OCI-LY7 (cell line): ENCODE measurements around the gene DAZAP1. TPM values are rescaled to one million over a fixed set of nuclear protein-coding genes. Genes with fewer than 3 reads are reported as not detected.

ENCODE experiments used
- BruUV-seq: library from RNA; stranded (reverse); fragments of 400-500 nt; replicated peaks from 2 replicates; lab custom pipeline; 2021; lab: Mats Ljungman, UMichigan
- CTCF ChIA-PET: fragments of 300-600 bp; sonication (Branson Sonifier 250); formaldehyde crosslinking; loops from one replicate; lab custom pipeline; 2022; ENCODE audit warnings: antibody characterized with exemption; ENCODE audit not compliant: unreplicated experiment; lab: Charles Lee
- POLR2A ChIA-PET: fragments of 300-600 bp; sonication (Branson Sonifier 250); formaldehyde crosslinking; loops from one replicate; lab custom pipeline; 2022; ENCODE audit warnings: antibody characterized with exemption; lab: Charles Lee
- DNase-seq: peaks from one replicate; pipeline ENCODE4 v3.0.0-alpha.2; 2015; ENCODE audit warnings: low spot score
- H2AFZ ChIP-seq: fragments of 200-600 bp; sonication (generic), shearing (Covaris generic); 2 replicates; pipeline ENCODE4 v1.6.1; 2014; ENCODE audit warnings: mild to moderate bottlenecking, antibody characterized with exemption, low read length, moderate library complexity
- H3K27ac ChIP-seq: fragments of 200-600 bp; sonication (generic); 2 replicates; pipeline ENCODE4 v1.5.1; 2014; ENCODE audit warnings: mixed run types, low read depth, mild to moderate bottlenecking, moderate library complexity, low read length, inconsistent platforms; ENCODE audit not compliant: poor library complexity, severe bottlenecking
- H3K36me3 ChIP-seq: fragments of 200-600 bp; sonication (generic); 2 replicates; pipeline ENCODE4 v1.6.1; 2014; ENCODE audit warnings: mild to moderate bottlenecking, antibody characterized with exemption, low read length, moderate library complexity, mixed read lengths; ENCODE audit not compliant: insufficient read depth
- H3K4me1 ChIP-seq: fragments of 200-600 bp; sonication (generic); 2 replicates; pipeline ENCODE4 v1.5.1; 2014; ENCODE audit warnings: mild to moderate bottlenecking, low read length; ENCODE audit not compliant: insufficient read depth, poor library complexity, severe bottlenecking
- H3K4me2 ChIP-seq: fragments of 200-600 bp; sonication (generic); 2 replicates; pipeline ENCODE4 v1.6.1; 2014; ENCODE audit warnings: mild to moderate bottlenecking, low read length
- H3K4me3 ChIP-seq: fragments of 200-600 bp; sonication (generic); 2 replicates; pipeline ENCODE4 v1.5.1; 2014; ENCODE audit warnings: mild to moderate bottlenecking, low read depth, low read length; ENCODE audit not compliant: poor library complexity, severe bottlenecking
- H3K79me2 ChIP-seq: fragments of 200-600 bp; sonication (generic); 2 replicates; pipeline ENCODE4 v1.6.1; 2016; ENCODE audit warnings: low read depth, mild to moderate bottlenecking, low read length, moderate library complexity, mixed read lengths; ENCODE audit not compliant: insufficient read depth
- H3K9me2 ChIP-seq: fragments of 200-600 bp; sonication (generic); 2 replicates; pipeline ENCODE4 v1.6.1; 2016; ENCODE audit warnings: mild to moderate bottlenecking, low read length, mixed read lengths; ENCODE audit not compliant: insufficient read depth
- H3K9me3 ChIP-seq: fragments of 200-600 bp; sonication (generic); 2 replicates; pipeline ENCODE4 v1.6.1; 2014; ENCODE audit warnings: mild to moderate bottlenecking, mixed run types, low read length, mixed read lengths
- H4K20me1 ChIP-seq: fragments of 200-600 bp; sonication (generic); 2 replicates; pipeline ENCODE4 v1.6.1; 2014; ENCODE audit warnings: mild to moderate bottlenecking, antibody characterized with exemption, low read length, moderate library complexity, mixed read lengths; ENCODE audit not compliant: insufficient read depth
- CTCF ChIP-seq: fragments of 200-600 bp; sonication (generic); conservative IDR thresholded peaks from 2 replicates; pipeline ENCODE4 v1.5.1; 2014; ENCODE audit warnings: mild to moderate bottlenecking, antibody characterized with exemption, low read length, moderate library complexity, mixed read lengths
- EZH2phosphoT487 ChIP-seq: fragments of 200-600 bp; sonication (generic); IDR thresholded peaks from 2 replicates; pipeline ENCODE4 v1.6.1; 2018; ENCODE audit warnings: low read depth, borderline replicate concordance, mild to moderate bottlenecking, mixed run types, antibody characterized with exemption, low read length, moderate library complexity, mixed read lengths
- intact Hi-C: fragments of 100-400 bp; cut with micrococcal nuclease; formaldehyde crosslinking; loops from one replicate; pipeline ENCODE4 v1.10.0; 2022; ENCODE audit not compliant: unreplicated experiment
- total RNA-seq, 2 experiments: library from RNA; depleted of rRNA in 1 of 2; stranded (reverse); fragments of >200 nt in 1 of 2; shearing (Covaris generic) in 1 of 2; gene quantifications; 2 replicates each; pipeline ENCODE4 v1.2.3, GENCODE V29; 2014 to 2022

The DAZAP1 gene
- total RNA-seq, 2 experiments from 2014 or later, result 170 to 373 TPM

- no peaks in the 10 kb centered on the region for H3K79me2 ChIP-seq
- H3K4me1 ChIP-seq, result peaks cover 6% of the 10 kb centered on the region
- ChIA-PET POLR2A (no interaction called here), CTCF (no interaction called here)
- H3K4me2 ChIP-seq, result no peak overlapping the region
- no peaks in the 10 kb centered on the region for H3K36me3 ChIP-seq
- no peaks in the 10 kb centered on the region for H3K9me3 ChIP-seq
- TF ChIP-seq EZH2phosphoT487 (no peak), CTCF (no peak)
- intact Hi-C loops, result no loop called here
- H3K4me3 ChIP-seq, result no peak overlapping the region
- no peaks in the 10 kb centered on the region for H4K20me1 ChIP-seq
- no peak for DNase-seq
- H3K9me2 ChIP-seq, result no peaks in the 10 kb centered on the region
- no TSS peak for BruUV-seq
- H2AFZ ChIP-seq, result no peak overlapping the region
- H3K27ac ChIP-seq, result no peak overlapping the region
Measured at GRCh38 chr19:1483979-1484428, 76.6 kb downstream of the DAZAP1 start.

Other genes starting within 250 kb of the DAZAP1 start
- 17.6 and 26.6 TPM in 2 replicates for gene SBNO2, start 233.3 kb upstream of the DAZAP1 start, total RNA-seq (2014; rRNA removed; shearing (Covaris generic))
- gene SBNO2, start 233.3 kb upstream of the DAZAP1 start, total RNA-seq (2022), result 43.3 and 48.8 TPM in 2 replicates
- gene STK11, start 201.8 kb upstream of the DAZAP1 start, total RNA-seq (2014; rRNA removed; shearing (Covaris generic)), result 68.7 and 78.4 TPM in 2 replicates
- gene STK11, start 201.8 kb upstream of the DAZAP1 start, total RNA-seq (2022), result 76.5 and 82.2 TPM in 2 replicates
- 0.09 and 0.33 TPM in 2 replicates for gene CBARP, start 169.6 kb upstream of the DAZAP1 start, total RNA-seq (2014; rRNA removed; shearing (Covaris generic))
- gene CBARP, start 169.6 kb upstream of the DAZAP1 start, total RNA-seq (2022), result 0.13 and 0.18 TPM in 2 replicates
- 51.8 and 82.1 TPM in 2 replicates for gene ATP5F1D, start 165.8 kb upstream of the DAZAP1 start, total RNA-seq (2014; rRNA removed; shearing (Covaris generic))
- 207 and 266 TPM in 2 replicates for gene ATP5F1D, start 165.8 kb upstream of the DAZAP1 start, total RNA-seq (2022)
- 11.7 and 20.3 TPM in 2 replicates for gene MIDN, start 159.0 kb upstream of the DAZAP1 start, total RNA-seq (2014; rRNA removed; shearing (Covaris generic))
- gene MIDN, start 159.0 kb upstream of the DAZAP1 start, total RNA-seq (2022), result 70.9 and 75.8 TPM in 2 replicates
- 278 and 287 TPM in 2 replicates for gene CIRBP, start 138.3 kb upstream of the DAZAP1 start, total RNA-seq (2014; rRNA removed; shearing (Covaris generic))
- gene CIRBP, start 138.3 kb upstream of the DAZAP1 start, total RNA-seq (2022), result 309 and 321 TPM in 2 replicates
- 52.6 and 53.2 TPM in 2 replicates for gene FAM174C, start 132.1 kb upstream of the DAZAP1 start, total RNA-seq (2014; rRNA removed; shearing (Covaris generic))
- 79.8 and 81.5 TPM in 2 replicates for gene FAM174C, start 132.1 kb upstream of the DAZAP1 start, total RNA-seq (2022)
- gene EFNA2, start 121.7 kb upstream of the DAZAP1 start, total RNA-seq (2014; rRNA removed; shearing (Covaris generic)), result not detected in 2 replicates
- gene EFNA2, start 121.7 kb upstream of the DAZAP1 start, total RNA-seq (2022), result not detected in 2 replicates
- gene NDUFS7, start 23.7 kb upstream of the DAZAP1 start, total RNA-seq (2014; rRNA removed; shearing (Covaris generic)), result 125 and 132 TPM in 2 replicates
- gene NDUFS7, start 23.7 kb upstream of the DAZAP1 start, total RNA-seq (2022), result 147 and 148 TPM in 2 replicates
- 9.7 and 14.4 TPM in 2 replicates for gene GAMT, start 6.0 kb upstream of the DAZAP1 start, total RNA-seq (2014; rRNA removed; shearing (Covaris generic))
- 17.6 and 27.5 TPM in 2 replicates for gene GAMT, start 6.0 kb upstream of the DAZAP1 start, total RNA-seq (2022)
- 2,068 and 2,241 TPM in 2 replicates for gene RPS15, start 30.8 kb downstream of the DAZAP1 start, total RNA-seq (2014; rRNA removed; shearing (Covaris generic))
- 1,654 and 1,860 TPM in 2 replicates for gene RPS15, start 30.8 kb downstream of the DAZAP1 start, total RNA-seq (2022)
- gene APC2, start 42.5 kb downstream of the DAZAP1 start, total RNA-seq (2014; rRNA removed; shearing (Covaris generic)), result 0.23 and 0.57 TPM in 2 replicates
- gene APC2, start 42.5 kb downstream of the DAZAP1 start, total RNA-seq (2022), result 2.4 and 5.5 TPM in 2 replicates
- 27.1 and 45.6 TPM in 2 replicates for gene C19orf25, start 71.6 kb downstream of the DAZAP1 start, total RNA-seq (2014; rRNA removed; shearing (Covaris generic))
- gene C19orf25, start 71.6 kb downstream of the DAZAP1 start, total RNA-seq (2022), result 54.6 and 58.6 TPM in 2 replicates
- 1.9 and 8.3 TPM in 2 replicates for gene PCSK4, start 82.8 kb downstream of the DAZAP1 start, total RNA-seq (2014; rRNA removed; shearing (Covaris generic))
- 13.0 and 15.7 TPM in 2 replicates for gene PCSK4, start 82.8 kb downstream of the DAZAP1 start, total RNA-seq (2022)
- 0.46 and 1.3 TPM in 2 replicates for gene REEP6, start 83.6 kb downstream of the DAZAP1 start, total RNA-seq (2014; rRNA removed; shearing (Covaris generic))
- 3.1 and 3.6 TPM in 2 replicates for gene REEP6, start 83.6 kb downstream of the DAZAP1 start, total RNA-seq (2022)
- not detected in 2 replicates for gene ADAMTSL5, start 105.4 kb downstream of the DAZAP1 start, total RNA-seq (2014; rRNA removed; shearing (Covaris generic))
- 0.34 TPM in 1 of 2 replicates, not detected in the other for gene ADAMTSL5, start 105.4 kb downstream of the DAZAP1 start, total RNA-seq (2022)
- gene PLK5, start 116.5 kb downstream of the DAZAP1 start, total RNA-seq (2014; rRNA removed; shearing (Covaris generic)), result 0.31 TPM in 1 of 2 replicates, not detected in the other
- gene PLK5, start 116.5 kb downstream of the DAZAP1 start, total RNA-seq (2022), result 0.17 and 0.26 TPM in 2 replicates
- gene MEX3D, start 160.7 kb downstream of the DAZAP1 start, total RNA-seq (2014; rRNA removed; shearing (Covaris generic)), result 11.7 and 13.6 TPM in 2 replicates
- 9.4 and 11.9 TPM in 2 replicates for gene MEX3D, start 160.7 kb downstream of the DAZAP1 start, total RNA-seq (2022)
- gene MBD3, start 185.3 kb downstream of the DAZAP1 start, total RNA-seq (2014; rRNA removed; shearing (Covaris generic)), result 147 and 172 TPM in 2 replicates
- gene MBD3, start 185.3 kb downstream of the DAZAP1 start, total RNA-seq (2022), result 168 TPM in 2 replicates
- 85.3 and 86.2 TPM in 2 replicates for gene UQCR11, start 197.9 kb downstream of the DAZAP1 start, total RNA-seq (2014; rRNA removed; shearing (Covaris generic))
- gene UQCR11, start 197.9 kb downstream of the DAZAP1 start, total RNA-seq (2022), result 143 and 187 TPM in 2 replicates
- gene TCF3, start 245.0 kb downstream of the DAZAP1 start, total RNA-seq (2014; rRNA removed; shearing (Covaris generic)), result 413 and 518 TPM in 2 replicates
- gene TCF3, start 245.0 kb downstream of the DAZAP1 start, total RNA-seq (2022), result 811 and 878 TPM in 2 replicates